UCSD-AML1 (cell line): ENCODE results near the gene RABGAP1L.
"Not testable (repeated sequence)": the region's sequence is repeated elsewhere in the genome, so short reads cannot be mapped to it uniquely, and the experiment has no call there.

Source experiments
- DNase-seq: peaks from one replicate; lab custom pipeline; 2025; ENCODE audit not compliant: unreplicated experiment; lab: John Stamatoyannopoulos, UW

Gene RABGAP1L

GRCh38 chr1:174428033-174428432 is 268.7 kb downstream of the RABGAP1L start:
- no peak for DNase-seq

- no peak for DNase-seq
Observed at GRCh38 chr1:174428739-174429138, 269.4 kb downstream of the RABGAP1L start.

- no peak for DNase-seq
Observed at GRCh38 chr1:174433451-174433850, 274.1 kb downstream of the RABGAP1L start.

GRCh38 chr1:174445351-174445750 is 286.0 kb downstream of the RABGAP1L start:
- no peak for DNase-seq

GRCh38 chr1:174445817-174446216 is 286.5 kb downstream of the RABGAP1L start:
- DNase-seq = no peak

GRCh38 chr1:174447866-174448530 is 288.7 kb downstream of the RABGAP1L start, which contains the start of gene GPR52:
GPR52 (plus strand) TSS chr1:174447964; CDS start chr1:174448112, 148 bp downstream.
- no peak for DNase-seq

GRCh38 chr1:174448531-174448883 is 289.2 kb downstream of the RABGAP1L start:
- DNase-seq = no peak

- no peak for DNase-seq
Observed at GRCh38 chr1:174448974-174449373, 289.7 kb downstream of the RABGAP1L start.

- DNase-seq = no peak
Observed at GRCh38 chr1:174451408-174451807, 292.1 kb downstream of the RABGAP1L start.

GRCh38 chr1:174465855-174466254 is 306.5 kb downstream of the RABGAP1L start:
- no peak for DNase-seq

- no peak for DNase-seq
Observed at GRCh38 chr1:174466607-174467006, 307.3 kb downstream of the RABGAP1L start.

- no peak for DNase-seq
Observed at GRCh38 chr1:174469052-174469451, 309.7 kb downstream of the RABGAP1L start.

GRCh38 chr1:174469687-174470086 is 310.4 kb downstream of the RABGAP1L start:
- DNase-seq = no peak

GRCh38 chr1:174479281-174479680 is 320.0 kb downstream of the RABGAP1L start:
- DNase-seq = no peak

- no peak for DNase-seq
Observed at GRCh38 chr1:174480324-174480723, 321.0 kb downstream of the RABGAP1L start.

GRCh38 chr1:174491606-174492005 is 332.3 kb downstream of the RABGAP1L start:
- no peak for DNase-seq

- DNase-seq = no peak
Observed at GRCh38 chr1:174497478-174497877, 338.2 kb downstream of the RABGAP1L start.

GRCh38 chr1:174516755-174517154 is 357.4 kb downstream of the RABGAP1L start:
- DNase-seq = not testable (repeated sequence)

- no peak for DNase-seq
Observed at GRCh38 chr1:174519844-174520243, 360.5 kb downstream of the RABGAP1L start.

GRCh38 chr1:174531751-174532150 is 372.4 kb downstream of the RABGAP1L start:
- DNase-seq = no peak

GRCh38 chr1:174534789-174535188 is 375.5 kb downstream of the RABGAP1L start:
- no peak for DNase-seq

- DNase-seq = no peak
Observed at GRCh38 chr1:174535207-174535606, 375.9 kb downstream of the RABGAP1L start.

- DNase-seq = not testable (repeated sequence)
Observed at GRCh38 chr1:174543421-174543820, 384.1 kb downstream of the RABGAP1L start.
